Epithelial cell of proximal tubule (primary cell): ENCODE results near the gene ADAMTS3. TPM values are rescaled to one million over a fixed set of nuclear protein-coding genes. Genes with fewer than 3 reads are reported as not detected.

Experiments used
- DNase-seq: peaks from one replicate; pipeline ENCODE4 v3.0.0-alpha.2; 2011; ENCODE audit warnings: low read depth
- H3K4me3 ChIP-seq: 2 replicates; pipeline ENCODE4 v1.5.1; 2011; ENCODE audit warnings: low read depth, mild to moderate bottlenecking, low read length
- CTCF ChIP-seq: conservative IDR thresholded peaks from 2 replicates; pipeline ENCODE4 v1.5.1; 2012; ENCODE audit warnings: low read depth, mild to moderate bottlenecking, low read length
- total RNA-seq: library from RNA; depleted of rRNA; stranded (reverse); fragments of >200 nt; gene quantifications from 2 replicates; pipeline ENCODE4 v1.2.3, GENCODE V29; 2015

ADAMTS3 gene
- total RNA-seq, 1 donor from 2014 or later = 4.7 TPM

DNA sequence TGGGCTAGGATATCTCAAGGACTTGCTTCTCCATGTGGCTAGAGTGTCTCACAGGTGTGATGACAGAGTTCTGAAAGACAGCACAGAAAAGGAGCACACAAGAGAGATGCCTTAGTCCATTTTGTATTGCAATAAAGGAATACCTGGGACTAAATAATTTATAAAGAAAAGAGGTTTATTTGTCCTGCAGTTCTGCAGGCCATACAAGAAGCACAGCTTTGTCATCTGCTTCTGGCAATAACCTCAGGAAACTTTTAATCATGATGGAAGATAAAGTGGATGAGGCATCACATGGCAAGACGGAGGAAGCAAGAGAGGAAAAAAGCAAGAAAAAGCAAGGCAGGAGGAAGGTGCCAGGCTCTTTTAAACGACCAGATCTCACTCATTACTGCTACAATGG is 126.9 kb downstream of the ADAMTS3 start:
- no peak for DNase-seq
- H3K4me3 ChIP-seq = no peak overlapping the region
- TF ChIP-seq CTCF = no peak

- DNase-seq = no peak
- no peak for TF ChIP-seq CTCF
Observed at GRCh38 chr4:72440386-72440785, 128.6 kb downstream of the ADAMTS3 start.

GRCh38 chr4:72432975-72433374 is 136.0 kb downstream of the ADAMTS3 start:
- no peak for TF ChIP-seq CTCF
- H3K4me3 ChIP-seq = no peak overlapping the region
- no peak for DNase-seq

More at GRCh38 chr4:72440386-72440785, 128.6 kb downstream of the ADAMTS3 start:
- H3K4me3 ChIP-seq = no peak overlapping the region

DNA sequence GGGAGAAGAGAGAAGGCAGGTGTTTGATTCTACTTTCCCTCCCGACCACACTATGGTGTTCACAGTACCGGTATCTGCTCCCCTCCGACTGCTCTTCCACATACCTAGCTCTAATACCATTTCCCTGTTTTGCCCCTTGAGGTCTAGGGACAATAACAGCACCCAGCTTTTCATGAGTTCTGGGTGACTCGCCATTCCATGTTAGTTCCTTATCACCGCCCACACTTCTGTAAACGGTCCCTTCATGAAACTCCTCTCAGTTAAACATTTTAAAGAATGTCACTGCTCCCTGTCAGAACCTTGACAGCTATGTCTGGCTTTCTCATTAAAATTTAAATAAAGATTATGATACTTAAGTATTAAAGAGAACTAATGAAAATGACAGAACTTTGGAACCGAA is 136.7 kb downstream of the ADAMTS3 start:
- DNase-seq = no peak
- H3K4me3 ChIP-seq = no peak overlapping the region
- no peak for TF ChIP-seq CTCF

DNA sequence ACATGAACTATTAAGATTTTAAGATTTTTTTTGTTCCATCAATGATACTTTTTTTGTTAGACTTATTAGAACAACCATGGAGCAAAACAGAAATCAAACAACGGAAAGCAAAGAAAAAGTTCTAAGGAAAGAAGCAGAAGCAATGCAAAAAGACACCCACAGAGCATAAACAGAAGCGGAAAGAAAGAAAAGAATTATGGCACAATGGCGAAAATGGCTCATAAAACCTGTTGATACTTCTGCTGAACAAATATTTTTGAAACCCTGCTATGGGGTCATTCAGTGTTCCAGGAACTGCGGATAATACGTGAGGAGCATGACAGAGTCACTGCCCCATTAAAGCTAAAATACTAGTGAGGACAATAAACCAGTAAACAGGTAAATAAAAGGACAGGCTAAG is 138.0 kb downstream of the ADAMTS3 start:
- no peak for TF ChIP-seq CTCF
- H3K4me3 ChIP-seq = no peak overlapping the region
- DNase-seq = no peak

GRCh38 chr4:72430050-72430449 is 139.0 kb downstream of the ADAMTS3 start:
- no peak overlapping the region for H3K4me3 ChIP-seq
- no peak for TF ChIP-seq CTCF
- DNase-seq = peak; percentile 15

DNA sequence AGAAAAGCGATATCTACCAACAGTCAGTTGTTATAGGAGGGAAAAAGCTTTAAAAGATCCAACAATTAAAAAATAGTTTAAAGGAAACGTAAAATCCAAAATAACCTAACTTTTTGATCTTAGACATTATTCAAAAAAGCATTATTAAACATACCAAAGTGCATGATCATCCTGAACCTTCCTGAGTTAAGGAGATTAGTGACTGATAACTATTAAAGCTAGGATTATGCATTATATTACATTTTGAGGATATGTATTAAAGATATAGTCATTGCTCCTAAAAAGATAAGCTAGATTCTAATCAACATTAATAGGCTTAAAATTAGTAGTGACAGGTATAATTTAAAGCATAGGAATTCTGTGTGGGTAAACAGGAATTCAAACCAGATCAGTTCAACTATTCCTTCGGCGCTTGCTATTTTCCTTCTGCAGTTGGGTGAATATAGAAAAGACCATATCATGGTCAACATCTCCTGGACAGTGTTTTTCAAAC is 139.6 kb downstream of the ADAMTS3 start:
- no peak for TF ChIP-seq CTCF
- no peak overlapping the region for H3K4me3 ChIP-seq
- DNase-seq = no peak
